Thoracic aorta (tissue), 2 donors: ENCODE measurements around the gene MVB12B. TPM values are rescaled to one million over a fixed set of nuclear protein-coding genes. Genes with fewer than 3 reads are reported as not detected.
A peak's percentile ranks its signal among the peaks of the same experiment; 100 is the strongest.

Source experiments
- ATAC-seq: fragments of 150-250 bp; one replicate; pipeline ENCODE4 v1.8.0; 2017; ENCODE audit warnings: low read depth; ENCODE audit not compliant: insufficient number of reproducible peaks, low FRiP score
- DNase-seq: peaks from one replicate; pipeline ENCODE4 v3.0.0-alpha.2; 2020; ENCODE audit warnings: low spot score
- H3K27ac ChIP-seq, 2 donors: fragments of 200-600 bp; sonication (generic); 1 replicate in 1 of 2; 2 replicates in 1 of 2; pipeline ENCODE4 v1.5.1; 2016; ENCODE audit warnings: mild to moderate bottlenecking in 2 of 2, moderate library complexity in 2 of 2
- H3K27me3 ChIP-seq: fragments of 200-600 bp; sonication (generic); replicated peaks from 2 replicates; pipeline ENCODE4 v1.6.0; 2016; ENCODE audit warnings: mild to moderate bottlenecking; ENCODE audit not compliant: insufficient read depth
- H3K36me3 ChIP-seq: fragments of 200-600 bp; sonication (generic); one replicate; pipeline ENCODE4 v1.5.1; 2016
- H3K4me1 ChIP-seq, 2 donors: fragments of 200-600 bp; sonication (generic); 1 replicate in 1 of 2; 2 replicates in 1 of 2; pipeline versions ENCODE4 v1.5.1 to v1.6.0; 2016; ENCODE audit warnings: low read depth in 2 of 2, mild to moderate bottlenecking in 1 of 2; ENCODE audit not compliant: control insufficient read depth in 1 of 2
- H3K4me3 ChIP-seq: fragments of 200-600 bp; sonication (generic); 2 replicates; pipeline ENCODE4 v1.5.1; 2016; ENCODE audit warnings: mild to moderate bottlenecking
- H3K9me3 ChIP-seq: fragments of 200-600 bp; sonication (generic); 2 replicates; pipeline ENCODE4 v1.5.1; 2016
- total RNA-seq, 2 donors: library from RNA; depleted of rRNA; stranded (reverse); fragments of >200 nt; gene quantifications; one replicate each; pipeline versions ENCODE4 v1.1.0 to v1.2.3, GENCODE V29; 2016
- TF ChIP-seq, protein P1 (sequence below): fragments of 200-600 bp; sonication (generic); IDR thresholded peaks from one replicate; pipeline ENCODE4 v1.5.1; 2019; ENCODE audit warnings: antibody characterized with exemption

The MVB12B gene
- total RNA-seq, 2 donors from 2014 or later = 18.4 to 21.7 TPM

DNA sequence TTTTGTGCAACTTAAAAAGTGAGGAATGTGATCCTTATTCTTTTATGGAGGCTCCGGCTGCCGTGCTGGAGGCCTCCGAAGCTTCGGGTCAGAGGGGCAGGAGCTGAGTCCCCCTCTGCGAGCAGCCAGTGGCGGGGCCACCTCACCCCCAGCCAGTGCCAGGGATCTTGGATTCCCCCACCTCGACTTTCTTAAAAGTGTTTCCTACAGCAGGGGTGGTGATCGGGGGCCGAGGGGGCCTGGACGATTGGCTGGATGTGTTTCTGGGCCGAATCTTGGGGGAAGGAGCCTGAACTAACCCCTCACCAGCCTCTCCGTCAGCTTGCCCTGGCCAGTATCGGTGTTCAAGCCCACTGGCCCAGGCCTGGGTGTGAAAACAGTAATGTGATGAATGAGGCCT lies 194.9 kb downstream of the MVB12B start:
- Histone ChIP-seq H3K27me3 (peaks cover 4% of the 10 kb centered on the region), H3K27ac (no peak overlapping the region), H3K4me1 (peaks cover 7 to 18% of the 10 kb centered on the region in 2 donors), H3K36me3 (no peaks in the 10 kb centered on the region), H3K4me3 (no peak overlapping the region), H3K9me3 (no peaks in the 10 kb centered on the region)
- DNase-seq (no peak), ATAC-seq (no peak)
- TF ChIP-seq, protein P1, sequence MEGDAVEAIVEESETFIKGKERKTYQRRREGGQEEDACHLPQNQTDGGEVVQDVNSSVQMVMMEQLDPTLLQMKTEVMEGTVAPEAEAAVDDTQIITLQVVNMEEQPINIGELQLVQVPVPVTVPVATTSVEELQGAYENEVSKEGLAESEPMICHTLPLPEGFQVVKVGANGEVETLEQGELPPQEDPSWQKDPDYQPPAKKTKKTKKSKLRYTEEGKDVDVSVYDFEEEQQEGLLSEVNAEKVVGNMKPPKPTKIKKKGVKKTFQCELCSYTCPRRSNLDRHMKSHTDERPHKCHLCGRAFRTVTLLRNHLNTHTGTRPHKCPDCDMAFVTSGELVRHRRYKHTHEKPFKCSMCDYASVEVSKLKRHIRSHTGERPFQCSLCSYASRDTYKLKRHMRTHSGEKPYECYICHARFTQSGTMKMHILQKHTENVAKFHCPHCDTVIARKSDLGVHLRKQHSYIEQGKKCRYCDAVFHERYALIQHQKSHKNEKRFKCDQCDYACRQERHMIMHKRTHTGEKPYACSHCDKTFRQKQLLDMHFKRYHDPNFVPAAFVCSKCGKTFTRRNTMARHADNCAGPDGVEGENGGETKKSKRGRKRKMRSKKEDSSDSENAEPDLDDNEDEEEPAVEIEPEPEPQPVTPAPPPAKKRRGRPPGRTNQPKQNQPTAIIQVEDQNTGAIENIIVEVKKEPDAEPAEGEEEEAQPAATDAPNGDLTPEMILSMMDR = no peak

DNA sequence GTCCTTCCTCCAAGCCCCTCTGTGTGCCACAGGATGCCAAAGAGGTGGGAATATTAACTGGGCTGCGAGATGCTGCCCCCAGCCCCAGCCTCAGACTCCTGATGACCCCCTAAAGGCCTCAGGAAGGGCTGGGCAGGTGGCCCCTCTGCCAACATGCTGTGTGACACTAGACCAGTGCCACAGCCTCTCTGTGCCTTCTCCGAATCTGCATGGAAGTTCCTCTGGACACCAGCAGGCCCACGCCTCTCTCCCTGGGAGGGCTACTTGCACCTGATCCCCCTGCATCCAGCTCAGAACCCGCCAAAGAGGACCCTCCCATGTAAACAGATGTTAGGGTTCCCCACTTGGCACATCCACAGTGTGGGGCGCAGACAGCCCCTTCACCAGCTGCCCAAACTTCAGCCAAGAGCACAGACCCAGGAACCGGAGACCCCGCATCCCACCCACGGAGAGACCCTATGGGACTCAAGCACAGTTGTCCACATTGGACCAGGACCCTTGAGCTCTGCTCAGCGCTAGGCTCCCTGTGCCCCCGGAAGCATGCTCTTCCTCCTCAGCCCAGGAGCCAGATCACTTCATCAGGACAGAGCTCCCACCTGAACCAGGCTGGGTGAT lies 195.5 kb downstream of the MVB12B start:
- Histone ChIP-seq H3K4me1 (peaks cover 4 to 12% of the 10 kb centered on the region in 2 donors), H3K9me3 (no peaks in the 10 kb centered on the region), H3K36me3 (no peaks in the 10 kb centered on the region), H3K27ac (no peak overlapping the region), H3K4me3 (no peak overlapping the region), H3K27me3 (peaks cover 4% of the 10 kb centered on the region)
- DNase-seq (no peak), ATAC-seq (no peak)
- TF ChIP-seq, protein P1 = no peak

DNA sequence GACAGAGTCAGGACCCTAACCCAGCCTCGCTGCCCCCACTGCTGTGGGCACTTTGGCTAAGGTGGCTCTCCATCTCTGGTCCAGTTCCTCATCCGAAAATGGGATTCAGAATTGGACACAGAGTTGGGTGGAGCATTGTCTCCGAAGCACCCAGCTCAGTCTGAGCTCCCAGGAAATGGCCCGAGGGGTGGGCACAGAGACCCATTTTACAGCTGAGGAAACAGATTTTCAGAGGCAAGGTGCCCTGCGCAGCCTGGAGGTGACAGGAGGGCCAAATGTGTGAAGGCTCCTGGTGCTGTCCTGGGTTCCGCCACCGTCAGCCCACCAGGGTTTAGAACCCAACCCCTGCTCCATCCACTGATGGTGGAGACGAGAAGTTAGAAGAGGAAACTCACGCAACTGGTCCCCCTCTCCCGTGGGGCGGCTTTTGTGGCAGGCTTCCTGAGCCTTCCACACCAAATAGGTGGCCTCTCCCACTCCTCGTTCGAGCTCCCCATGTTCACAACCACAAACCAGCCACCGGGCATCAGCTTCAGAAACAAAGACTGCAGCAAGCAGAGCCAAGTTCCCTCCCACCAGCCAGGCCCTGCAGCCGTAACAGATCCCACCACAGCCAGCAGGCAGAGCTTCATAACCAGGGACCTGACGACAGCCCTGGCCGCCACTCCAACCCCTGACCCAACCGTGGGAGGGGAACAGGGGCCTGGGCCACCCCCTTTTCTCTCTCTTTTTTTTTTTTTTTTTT lies 196.2 kb downstream of the MVB12B start:
- peaks cover 4% of the 10 kb centered on the region for H3K27me3 ChIP-seq
- H3K27ac ChIP-seq = no peak overlapping the region
- no peaks in the 10 kb centered on the region for H3K9me3 ChIP-seq
- ATAC-seq = no peak
- H3K4me3 ChIP-seq = no peak overlapping the region
- no peaks in the 10 kb centered on the region for H3K36me3 ChIP-seq
- TF ChIP-seq, protein P1 = no peak
- H3K4me1 ChIP-seq = peaks cover 2 to 7% of the 10 kb centered on the region in 2 donors
- no peak for DNase-seq

DNA sequence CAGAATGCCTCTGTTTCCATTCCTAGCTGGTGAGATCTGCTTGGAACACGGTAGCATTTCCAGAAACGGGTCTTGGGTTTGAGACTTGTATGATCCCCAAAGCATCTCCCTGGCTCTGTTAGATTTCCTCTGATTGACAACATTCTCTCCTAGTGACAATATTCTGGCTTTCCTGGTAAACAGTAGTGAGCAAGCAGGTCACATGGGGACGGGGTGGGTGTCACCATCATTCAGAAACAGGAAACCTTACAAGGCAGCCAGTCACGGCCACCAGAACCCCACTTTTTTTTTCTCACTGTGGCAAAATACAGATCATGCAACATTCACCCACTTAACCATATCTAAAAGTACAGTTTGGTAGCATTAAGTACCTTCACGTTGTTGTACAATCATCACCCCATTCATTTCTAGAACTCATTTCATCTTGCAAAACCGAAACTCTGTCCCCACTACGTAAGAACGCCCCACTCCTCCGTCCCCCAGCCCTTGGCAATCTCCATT lies 197.0 kb downstream of the MVB12B start:
- ATAC-seq = no peak
- H3K4me1 ChIP-seq = peaks cover 0 to 7% of the 10 kb centered on the region in 2 donors
- no peaks in the 10 kb centered on the region for H3K36me3 ChIP-seq
- no peaks in the 10 kb centered on the region for H3K27me3 ChIP-seq
- no peaks in the 10 kb centered on the region for H3K9me3 ChIP-seq
- peak overlapping the region; percentile 7 for H3K4me3 ChIP-seq
- H3K27ac ChIP-seq = no peak overlapping the region
- TF ChIP-seq, protein P1 = no peak
- DNase-seq = no peak

DNA sequence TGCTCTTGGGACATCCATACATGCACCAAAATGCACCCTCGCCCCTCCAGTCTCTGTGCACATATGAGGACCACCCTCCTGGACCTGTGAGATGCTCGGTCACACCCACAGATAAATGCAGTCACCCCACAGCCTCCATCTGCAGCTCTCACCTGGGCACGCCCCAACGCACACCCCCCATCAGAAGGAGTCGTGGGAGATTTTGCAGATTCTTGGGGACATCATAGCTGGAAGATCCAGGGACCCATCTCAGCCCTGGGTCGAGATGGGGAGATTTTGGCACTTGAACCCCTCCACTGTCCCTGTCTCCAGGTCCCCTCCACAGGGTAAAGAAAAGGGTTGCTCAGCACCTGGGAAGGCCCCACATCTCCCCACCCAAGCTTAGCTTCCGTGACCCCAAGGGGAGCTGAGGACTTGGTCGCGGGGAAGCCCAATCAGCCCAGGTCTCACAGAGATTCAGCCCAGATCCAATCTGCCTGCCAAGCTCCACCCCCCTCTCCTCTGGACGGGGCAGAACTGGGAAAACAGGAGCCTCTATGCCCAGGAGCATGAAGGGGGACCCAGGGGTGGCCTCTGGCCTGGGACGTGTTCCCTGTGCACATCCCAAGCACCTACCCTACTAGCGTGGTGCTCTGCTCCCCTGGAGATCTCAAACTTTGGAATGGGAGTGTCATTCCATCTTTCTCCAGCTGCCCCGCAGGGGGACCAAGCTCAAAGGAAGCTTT lies 197.9 kb downstream of the MVB12B start:
- Histone ChIP-seq H3K4me3 (no peak overlapping the region), H3K36me3 (no peaks in the 10 kb centered on the region), H3K27me3 (no peaks in the 10 kb centered on the region), H3K9me3 (no peaks in the 10 kb centered on the region), H3K27ac (no peak overlapping the region), H3K4me1 (peaks cover 0 to 7% of the 10 kb centered on the region in 2 donors)
- TF ChIP-seq, protein P1 = no peak
- ATAC-seq = no peak
- DNase-seq = no peak
